Osteoblast (primary cell): ENCODE measurements around the gene HAND1. TPM values are rescaled to one million over a fixed set of nuclear protein-coding genes. Genes with fewer than 3 reads are reported as not detected.

Source experiments
- DNase-seq: peaks from one replicate; pipeline ENCODE4 v3.0.0; 2011; ENCODE audit warnings: low spot score, mixed read lengths; ENCODE audit not compliant: insufficient read length; ENCODE audit errors: missing footprints
- H2AFZ ChIP-seq: 2 replicates; pipeline ENCODE4 v1.6.0; 2011; ENCODE audit warnings: mild to moderate bottlenecking, low read length
- H3K27ac ChIP-seq: 2 replicates; pipeline ENCODE4 v1.5.1; 2011; ENCODE audit warnings: mild to moderate bottlenecking, low read depth, low read length, moderate library complexity
- H3K27me3 ChIP-seq: 2 replicates; pipeline ENCODE4 v1.6.0; 2012; ENCODE audit warnings: mild to moderate bottlenecking, control low read depth, inconsistent platforms, low read length, moderate library complexity; ENCODE audit not compliant: insufficient read depth
- H3K36me3 ChIP-seq: 2 replicates; pipeline ENCODE4 v1.5.1; 2011; ENCODE audit warnings: mild to moderate bottlenecking, low read length, control low read depth, moderate library complexity; ENCODE audit not compliant: insufficient read depth
- H3K4me1 ChIP-seq: 2 replicates; pipeline ENCODE4 v1.5.1; 2011; ENCODE audit warnings: mild to moderate bottlenecking, low read length, control low read depth, moderate library complexity; ENCODE audit not compliant: insufficient read depth
- H3K4me2 ChIP-seq: 2 replicates; pipeline ENCODE4 v1.6.0; 2011; ENCODE audit warnings: mild to moderate bottlenecking, low read length; ENCODE audit not compliant: insufficient read depth
- H3K4me3 ChIP-seq: fragments of 200-600 bp; sonication (generic); 3 replicates; pipeline ENCODE4 v1.5.1; 2012; ENCODE audit warnings: mild to moderate bottlenecking, low read length, inconsistent platforms; ENCODE audit not compliant: insufficient read depth
- H3K79me2 ChIP-seq: 2 replicates; pipeline ENCODE4 v1.6.0; 2012; ENCODE audit warnings: mild to moderate bottlenecking, low read length, control low read depth, inconsistent platforms; ENCODE audit not compliant: insufficient read depth
- H3K9me3 ChIP-seq: 2 replicates; pipeline ENCODE4 v1.5.1; 2011; ENCODE audit warnings: low read depth, low read length, control low read depth
- H4K20me1 ChIP-seq: 2 replicates; pipeline ENCODE4 v1.6.0; 2012; ENCODE audit warnings: mild to moderate bottlenecking, low read length, control low read depth; ENCODE audit not compliant: insufficient read depth
- CTCF ChIP-seq: IDR thresholded peaks from 2 replicates; pipeline ENCODE4 v1.5.1; 2011; ENCODE audit warnings: mild to moderate bottlenecking, low read depth, low read length, moderate library complexity; ENCODE audit errors: extremely low read depth
- total RNA-seq: library from RNA; depleted of rRNA; stranded (reverse); fragments of >200 nt; gene quantifications from 2 replicates; pipeline ENCODE4 v1.2.3, GENCODE V29; 2012

Gene HAND1
- total RNA-seq, 1 donor, result not detected

- no peaks in the 10 kb centered on the region for H3K36me3 ChIP-seq
- no peaks in the 10 kb centered on the region for H3K4me1 ChIP-seq
- no peak overlapping the region for H3K4me3 ChIP-seq
- no peak overlapping the region for H3K4me2 ChIP-seq
- no peak for DNase-seq
- no peak overlapping the region for H2AFZ ChIP-seq
- H4K20me1 ChIP-seq, result peaks cover 3% of the 10 kb centered on the region
- H3K27ac ChIP-seq, result no peak overlapping the region
- TF ChIP-seq CTCF, result no peak
- H3K27me3 ChIP-seq, result peaks cover 94% of the 10 kb centered on the region
- no peaks in the 10 kb centered on the region for H3K9me3 ChIP-seq
- no peaks in the 10 kb centered on the region for H3K79me2 ChIP-seq
Measured at GRCh38 chr5:154484393-154485095, 6.5 kb upstream of the HAND1 start.

- H2AFZ ChIP-seq, result no peak overlapping the region
- H3K4me1 ChIP-seq, result no peaks in the 10 kb centered on the region
- TF ChIP-seq CTCF, result no peak
- no peaks in the 10 kb centered on the region for H3K79me2 ChIP-seq
- no peak overlapping the region for H3K4me3 ChIP-seq
- no peaks in the 10 kb centered on the region for H3K9me3 ChIP-seq
- H4K20me1 ChIP-seq, result peaks cover 3% of the 10 kb centered on the region
- no peak overlapping the region for H3K27ac ChIP-seq
- H3K27me3 ChIP-seq, result peaks cover 95% of the 10 kb centered on the region
- H3K4me2 ChIP-seq, result no peak overlapping the region
- no peak for DNase-seq
- H3K36me3 ChIP-seq, result no peaks in the 10 kb centered on the region
Measured at GRCh38 chr5:154483654-154484392, 5.8 kb upstream of the HAND1 start.

GRCh38 chr5:154482528-154483449, 4.8 kb upstream of the HAND1 start:
- no peak for DNase-seq
- Histone ChIP-seq H3K4me3 (no peak overlapping the region), H3K36me3 (no peaks in the 10 kb centered on the region), H3K79me2 (no peaks in the 10 kb centered on the region), H3K9me3 (no peaks in the 10 kb centered on the region), H3K4me2 (no peak overlapping the region), H3K27ac (no peak overlapping the region), H2AFZ (no peak overlapping the region), H3K27me3 (peaks cover 98% of the 10 kb centered on the region), H4K20me1 (peaks cover 3% of the 10 kb centered on the region), H3K4me1 (no peaks in the 10 kb centered on the region)
- no peak for TF ChIP-seq CTCF
